ENCODE data around the gene UBE2Q2. TPM values are rescaled to one million over a fixed set of nuclear protein-coding genes. Genes with fewer than 3 reads are reported as not detected.

UBE2Q2 gene
- polyA plus RNA-seq, 1 of the 3 experiments (the other 2 are of a cell fraction): 14.5 TPM

DNA sequence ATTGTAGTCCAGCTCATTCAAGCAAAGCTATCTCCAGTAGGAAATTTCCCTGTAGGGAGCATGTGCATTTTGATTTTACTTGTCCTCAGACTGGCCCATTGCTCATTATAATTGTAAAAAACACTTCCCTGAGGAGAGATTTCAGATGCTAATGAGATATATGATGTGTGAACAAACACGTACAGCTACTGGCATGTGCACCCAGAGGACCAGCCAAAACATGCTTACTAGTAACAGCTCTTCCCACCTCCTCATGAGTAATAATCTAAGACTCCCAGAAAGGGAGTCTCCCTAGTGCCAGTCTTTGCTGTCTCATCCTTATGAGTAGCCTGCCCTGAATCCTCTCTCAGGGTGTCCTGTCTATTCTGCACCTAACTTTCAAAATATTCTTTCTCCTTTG, 103.8 kb downstream of the UBE2Q2 start:
- ChIA-PET CTCF (interaction anchor here (0.8 kb wide), 1 partner anchor 17 kb away, joined by 3 read pairs; no protein-coding TSS in a partner anchor), POLR2A (no interaction called here)
- no peaks in the 10 kb centered on the region for H3K27me3 ChIP-seq (ENCODE audit: insufficient read depth)
- no peak overlapping the region for H3K27ac ChIP-seq (ENCODE audit: low read depth in 2 of 2, low read length in 1 of 2)
- H3K9me2 ChIP-seq: no peaks in the 10 kb centered on the region
- H3K4me1 ChIP-seq (ENCODE audit: control insufficient read depth in 1 of 2, insufficient read depth in 2 of 2, low read depth in 1 of 2, low read length in 1 of 2): no peaks in the 10 kb centered on the region
- H3K36me3 ChIP-seq (replicated peaks in 1 of 2; ENCODE audit: control insufficient read depth in 1 of 2, insufficient read depth in 2 of 2, low read length in 1 of 2): no peaks in the 10 kb centered on the region
- WGBS (ENCODE audit: low lambda C conversion rate): 55% methylated on average over 1 of the region's 1 CpG
- H3K9me3 ChIP-seq: no peaks in the 10 kb centered on the region
- H3K4me3 ChIP-seq (ENCODE audit: low read depth in 2 of 2, low read length in 1 of 2): no peak overlapping the region
- peaks cover 8% of the 10 kb centered on the region for H3F3A ChIP-seq (replicated peaks; ENCODE audit: insufficient read depth)
- H2AFZ ChIP-seq (ENCODE audit: low read depth): no peak overlapping the region
- H3K79me2 ChIP-seq (ENCODE audit: insufficient read depth): no peaks in the 10 kb centered on the region
- H3K4me2 ChIP-seq: no peak overlapping the region
- H3K9ac ChIP-seq: no peak overlapping the region
- TF ChIP-seq SIN3A (IDR thresholded peaks at IDR 0.05; ENCODE audit: borderline replicate concordance, low read depth, low read length) (no peak), MEF2A (IDR thresholded peaks at IDR 0.05; ENCODE audit: borderline replicate concordance, low read depth) (no peak), TCF12 (IDR thresholded peaks at IDR 0.05) (no peak), TAF1 (IDR thresholded peaks at IDR 0.05; ENCODE audit: borderline replicate concordance, low read depth, low read length) (no peak), ELF1 (IDR thresholded peaks at IDR 0.05) (no peak), RXRA (IDR thresholded peaks at IDR 0.05; ENCODE audit: borderline replicate concordance, low read depth) (no peak), FOSL2 (IDR thresholded peaks at IDR 0.05; ENCODE audit: borderline replicate concordance, low read depth) (no peak), RAD21 (IDR thresholded peaks at IDR 0.05; ENCODE audit: low read length) (no peak), MXI1 (IDR thresholded peaks at IDR 0.05; ENCODE audit: low read depth, low read length) (no peak), NFIC (IDR thresholded peaks at IDR 0.05; ENCODE audit: borderline replicate concordance) (no peak), EZH2phosphoT487 (IDR thresholded peaks at IDR 0.05; ENCODE audit: borderline replicate concordance, low read depth) (no peak), GABPA (IDR thresholded peaks at IDR 0.05; ENCODE audit: low read depth) (no peak), JUND (IDR thresholded peaks at IDR 0.05) (no peak), CHD2 (IDR thresholded peaks at IDR 0.05; ENCODE audit: low read length, partially characterized antibody) (no peak)
- TF ChIP-seq, protein P1, sequence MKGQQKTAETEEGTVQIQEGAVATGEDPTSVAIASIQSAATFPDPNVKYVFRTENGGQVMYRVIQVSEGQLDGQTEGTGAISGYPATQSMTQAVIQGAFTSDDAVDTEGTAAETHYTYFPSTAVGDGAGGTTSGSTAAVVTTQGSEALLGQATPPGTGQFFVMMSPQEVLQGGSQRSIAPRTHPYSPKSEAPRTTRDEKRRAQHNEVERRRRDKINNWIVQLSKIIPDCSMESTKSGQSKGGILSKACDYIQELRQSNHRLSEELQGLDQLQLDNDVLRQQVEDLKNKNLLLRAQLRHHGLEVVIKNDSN (IDR thresholded peaks at IDR 0.05; ENCODE audit: borderline replicate concordance, low read depth): no peak
- TF ChIP-seq, protein P2, sequence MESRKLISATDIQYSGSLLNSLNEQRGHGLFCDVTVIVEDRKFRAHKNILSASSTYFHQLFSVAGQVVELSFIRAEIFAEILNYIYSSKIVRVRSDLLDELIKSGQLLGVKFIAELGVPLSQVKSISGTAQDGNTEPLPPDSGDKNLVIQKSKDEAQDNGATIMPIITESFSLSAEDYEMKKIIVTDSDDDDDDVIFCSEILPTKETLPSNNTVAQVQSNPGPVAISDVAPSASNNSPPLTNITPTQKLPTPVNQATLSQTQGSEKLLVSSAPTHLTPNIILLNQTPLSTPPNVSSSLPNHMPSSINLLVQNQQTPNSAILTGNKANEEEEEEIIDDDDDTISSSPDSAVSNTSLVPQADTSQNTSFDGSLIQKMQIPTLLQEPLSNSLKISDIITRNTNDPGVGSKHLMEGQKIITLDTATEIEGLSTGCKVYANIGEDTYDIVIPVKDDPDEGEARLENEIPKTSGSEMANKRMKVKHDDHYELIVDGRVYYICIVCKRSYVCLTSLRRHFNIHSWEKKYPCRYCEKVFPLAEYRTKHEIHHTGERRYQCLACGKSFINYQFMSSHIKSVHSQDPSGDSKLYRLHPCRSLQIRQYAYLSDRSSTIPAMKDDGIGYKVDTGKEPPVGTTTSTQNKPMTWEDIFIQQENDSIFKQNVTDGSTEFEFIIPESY (IDR thresholded peaks at IDR 0.05; ENCODE audit: borderline replicate concordance, low read depth): no peak
- TF ChIP-seq, protein P3, sequence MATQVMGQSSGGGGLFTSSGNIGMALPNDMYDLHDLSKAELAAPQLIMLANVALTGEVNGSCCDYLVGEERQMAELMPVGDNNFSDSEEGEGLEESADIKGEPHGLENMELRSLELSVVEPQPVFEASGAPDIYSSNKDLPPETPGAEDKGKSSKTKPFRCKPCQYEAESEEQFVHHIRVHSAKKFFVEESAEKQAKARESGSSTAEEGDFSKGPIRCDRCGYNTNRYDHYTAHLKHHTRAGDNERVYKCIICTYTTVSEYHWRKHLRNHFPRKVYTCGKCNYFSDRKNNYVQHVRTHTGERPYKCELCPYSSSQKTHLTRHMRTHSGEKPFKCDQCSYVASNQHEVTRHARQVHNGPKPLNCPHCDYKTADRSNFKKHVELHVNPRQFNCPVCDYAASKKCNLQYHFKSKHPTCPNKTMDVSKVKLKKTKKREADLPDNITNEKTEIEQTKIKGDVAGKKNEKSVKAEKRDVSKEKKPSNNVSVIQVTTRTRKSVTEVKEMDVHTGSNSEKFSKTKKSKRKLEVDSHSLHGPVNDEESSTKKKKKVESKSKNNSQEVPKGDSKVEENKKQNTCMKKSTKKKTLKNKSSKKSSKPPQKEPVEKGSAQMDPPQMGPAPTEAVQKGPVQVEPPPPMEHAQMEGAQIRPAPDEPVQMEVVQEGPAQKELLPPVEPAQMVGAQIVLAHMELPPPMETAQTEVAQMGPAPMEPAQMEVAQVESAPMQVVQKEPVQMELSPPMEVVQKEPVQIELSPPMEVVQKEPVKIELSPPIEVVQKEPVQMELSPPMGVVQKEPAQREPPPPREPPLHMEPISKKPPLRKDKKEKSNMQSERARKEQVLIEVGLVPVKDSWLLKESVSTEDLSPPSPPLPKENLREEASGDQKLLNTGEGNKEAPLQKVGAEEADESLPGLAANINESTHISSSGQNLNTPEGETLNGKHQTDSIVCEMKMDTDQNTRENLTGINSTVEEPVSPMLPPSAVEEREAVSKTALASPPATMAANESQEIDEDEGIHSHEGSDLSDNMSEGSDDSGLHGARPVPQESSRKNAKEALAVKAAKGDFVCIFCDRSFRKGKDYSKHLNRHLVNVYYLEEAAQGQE (IDR thresholded peaks at IDR 0.05; ENCODE audit: low read depth, low read length): no peak
- no peaks in the 10 kb centered on the region for H4K20me1 ChIP-seq (ENCODE audit: insufficient read depth)
- no peak for DNase-seq
